HG03378 (cell line): Measurements from ENCODE around the gene GRK5.

ENCODE experiments used
- ATAC-seq: cut with Tn5 transposase; IDR thresholded peaks from one replicate; pipeline ENCODE4 v1.9.1; 2021; ENCODE audit warnings: mild to moderate bottlenecking, moderate library complexity; ENCODE audit not compliant: unreplicated experiment

Gene GRK5

GRCh38 chr10:119373294-119374102 lies 166.1 kb downstream of the GRK5 start:
- ATAC-seq = no peak

- ATAC-seq = no peak
Measured at GRCh38 chr10:119374236-119374635, 166.9 kb downstream of the GRK5 start.

- ATAC-seq = no peak
Measured at GRCh38 chr10:119375574-119376272, 168.4 kb downstream of the GRK5 start.

- no peak for ATAC-seq
Measured at GRCh38 chr10:119377451-119377957, 170.1 kb downstream of the GRK5 start.

- ATAC-seq = no peak
Measured at GRCh38 chr10:119377958-119378736, 170.8 kb downstream of the GRK5 start.

- ATAC-seq = no peak
Measured at GRCh38 chr10:119378737-119379067, 171.3 kb downstream of the GRK5 start.

- ATAC-seq = no peak
Measured at GRCh38 chr10:119379466-119380071, 172.2 kb downstream of the GRK5 start.

GRCh38 chr10:119383174-119383856 lies 175.9 kb downstream of the GRK5 start:
- ATAC-seq = no peak

GRCh38 chr10:119384127-119384526 lies 176.8 kb downstream of the GRK5 start:
- ATAC-seq = no peak

GRCh38 chr10:119386666-119387065 lies 179.3 kb downstream of the GRK5 start:
- no peak for ATAC-seq

- no peak for ATAC-seq
Measured at GRCh38 chr10:119388849-119389345, 181.5 kb downstream of the GRK5 start.

- ATAC-seq = no peak
Measured at GRCh38 chr10:119391440-119392251, 184.3 kb downstream of the GRK5 start.

GRCh38 chr10:119393019-119393418 lies 185.6 kb downstream of the GRK5 start:
- no peak for ATAC-seq

GRCh38 chr10:119393421-119393820 lies 186.1 kb downstream of the GRK5 start:
- no peak for ATAC-seq

GRCh38 chr10:119393845-119394244 lies 186.5 kb downstream of the GRK5 start:
- no peak for ATAC-seq

- ATAC-seq = no peak
Measured at GRCh38 chr10:119394657-119395279, 187.4 kb downstream of the GRK5 start.

- ATAC-seq = no peak
Measured at GRCh38 chr10:119395280-119396007, 188.1 kb downstream of the GRK5 start.

GRCh38 chr10:119396008-119396708 lies 188.8 kb downstream of the GRK5 start:
- ATAC-seq = no peak
